ENCODE measurements around the gene UGP2. TPM values are rescaled to one million over a fixed set of nuclear protein-coding genes. Genes with fewer than 3 reads are reported as not detected.
A peak's percentile ranks its signal among the peaks of the same experiment; 100 is the strongest.
"Not testable (repeated sequence)": the region's sequence is repeated elsewhere in the genome, so short reads cannot be mapped to it uniquely, and the experiment has no call there.

The UGP2 gene
- total RNA-seq, 2 experiments from 2014 or later = 140 to 181 TPM

DNA sequence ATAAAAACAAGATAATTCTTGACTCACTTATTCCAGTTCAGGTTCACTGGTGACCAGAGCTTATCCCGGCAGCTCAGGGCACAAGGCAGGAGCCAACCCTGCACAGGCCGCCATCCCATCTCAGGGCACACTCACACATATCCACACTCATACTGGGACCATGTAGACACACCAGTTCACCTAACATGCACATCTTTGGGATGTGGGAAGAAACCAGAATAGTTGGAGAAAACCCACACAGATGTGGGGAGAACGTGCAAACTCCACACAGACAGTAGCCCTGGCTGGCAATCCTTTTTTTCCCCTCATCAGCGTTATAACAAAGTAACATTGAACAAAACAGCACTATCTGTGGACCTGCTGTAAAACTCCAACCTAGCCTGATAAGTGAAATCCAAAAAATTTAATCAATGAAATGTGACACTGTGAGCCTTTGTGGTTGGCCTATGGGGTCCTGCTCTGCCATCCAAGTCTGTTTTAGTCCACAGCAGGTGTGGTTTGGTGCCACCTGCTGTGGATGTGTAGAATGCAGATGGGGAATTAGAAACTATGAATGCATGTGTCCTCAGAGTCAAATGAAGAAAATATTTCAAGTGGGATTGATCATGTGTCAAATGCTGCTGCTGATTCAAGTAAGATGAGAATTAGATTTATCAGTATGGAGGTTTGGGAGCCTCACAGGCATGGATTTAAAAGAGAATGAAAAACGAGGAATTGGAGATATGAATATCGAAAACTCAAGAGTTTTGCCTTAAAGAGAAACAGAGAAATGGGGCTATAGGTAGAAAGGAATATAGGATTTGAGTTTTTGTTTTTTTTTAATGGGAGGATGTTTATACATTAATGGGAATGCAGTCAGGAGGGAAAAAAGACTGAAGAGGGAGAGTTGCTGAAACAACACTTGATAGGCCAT, 47.0 kb downstream of the UGP2 start:
- POLR2A ChIA-PET = no interaction called here
- DNase-seq = peak; percentile 50
- H3K36me3 Mint-ChIP-seq (ENCODE audit: low read depth) = peaks cover 63% of the 10 kb centered on the region
- CTCF ChIA-PET = no interaction called here
- H3K9me3 Mint-ChIP-seq = no peaks in the 10 kb centered on the region
- no peaks in the 10 kb centered on the region for H3K27me3 Mint-ChIP-seq
- peak overlapping the region; percentile 6 for H3K27ac Mint-ChIP-seq
- H3K4me3 Mint-ChIP-seq = no peak overlapping the region
- peaks cover 5% of the 10 kb centered on the region for H3K4me1 Mint-ChIP-seq

DNA sequence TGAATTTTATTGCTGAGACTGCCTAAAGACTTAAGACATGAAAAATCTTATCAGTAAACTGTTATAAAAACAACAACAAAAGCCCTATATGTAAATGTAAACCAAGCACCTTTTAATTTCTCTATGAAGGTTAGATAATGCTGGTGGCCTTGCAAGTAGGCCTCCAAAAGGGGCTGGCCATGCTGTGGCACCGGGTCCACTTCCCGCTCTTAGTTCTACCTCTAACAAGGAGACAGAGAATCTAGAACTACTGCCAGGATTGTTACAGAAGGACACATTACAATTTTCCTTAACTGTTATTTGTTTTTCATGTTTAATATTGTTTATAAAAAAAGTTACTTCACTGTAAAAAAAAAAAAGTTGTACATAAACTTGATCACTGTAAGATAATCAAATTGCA, 49.0 kb downstream of the UGP2 start:
- peaks cover 5% of the 10 kb centered on the region for H3K4me1 Mint-ChIP-seq
- POLR2A ChIA-PET = no interaction called here
- no peaks in the 10 kb centered on the region for H3K9me3 Mint-ChIP-seq
- CTCF ChIA-PET = interaction anchor here (0.9 to 1.0 kb wide), 2 partner anchors 8 to 27 kb away, joined by 3 read pairs; no protein-coding TSS in a partner anchor
- H3K4me3 Mint-ChIP-seq = no peak overlapping the region
- H3K27me3 Mint-ChIP-seq = no peaks in the 10 kb centered on the region
- H3K27ac Mint-ChIP-seq = peak overlapping the region; percentile 27
- H3K36me3 Mint-ChIP-seq (ENCODE audit: low read depth) = peaks cover 60% of the 10 kb centered on the region
- no peak for DNase-seq

DNA sequence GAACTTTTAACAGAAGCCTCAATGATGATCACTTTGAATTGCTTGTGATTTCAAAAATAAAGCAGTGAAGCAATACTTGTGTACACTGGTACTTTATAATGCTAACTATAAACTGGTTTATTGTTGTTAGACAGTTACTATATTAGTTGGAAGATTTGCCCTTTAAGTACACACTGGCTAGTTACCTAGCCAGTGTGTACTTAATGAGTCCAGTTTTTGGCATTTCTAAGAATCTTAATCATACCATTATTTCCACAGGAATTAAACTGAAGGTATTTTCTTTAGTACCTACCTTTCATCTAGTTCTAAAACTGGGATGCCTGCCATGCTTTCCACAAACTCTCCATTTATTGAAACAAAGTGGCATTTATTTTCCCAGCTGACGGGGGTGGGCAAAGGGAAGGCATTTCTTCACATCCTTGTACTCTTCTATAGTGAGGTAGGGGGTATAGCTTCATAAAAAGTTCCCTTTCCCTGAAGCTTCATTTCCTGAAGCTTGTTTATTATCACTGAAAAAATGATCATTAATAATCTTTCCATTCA, 49.9 kb downstream of the UGP2 start:
- Mint-ChIP-seq H3K36me3 (ENCODE audit: low read depth) (peaks cover 65% of the 10 kb centered on the region), H3K4me1 (peaks cover 5% of the 10 kb centered on the region), H3K27ac (no peak overlapping the region), H3K9me3 (no peaks in the 10 kb centered on the region), H3K27me3 (no peaks in the 10 kb centered on the region), H3K4me3 (no peak overlapping the region)
- no peak for DNase-seq
- POLR2A ChIA-PET = no interaction called here
- CTCF ChIA-PET = no interaction called here

DNA sequence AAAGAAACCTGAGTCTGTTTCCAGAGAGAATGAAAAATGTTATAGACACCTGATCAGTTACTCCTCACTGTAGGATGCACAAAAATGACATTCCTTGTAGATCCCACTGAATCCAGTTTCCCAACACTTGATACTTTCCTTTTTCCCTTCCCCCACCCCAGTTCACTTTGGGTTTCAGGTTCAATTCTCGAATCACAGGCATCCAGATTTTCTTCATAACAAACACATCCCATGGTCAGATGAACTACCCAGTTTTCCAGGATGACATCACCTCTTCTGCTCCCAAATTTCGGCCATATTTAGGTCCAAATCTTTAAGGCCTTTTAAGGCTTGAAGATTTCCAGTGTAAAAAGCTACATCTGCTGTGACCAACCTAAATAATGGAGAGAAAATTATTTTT, 51.5 kb downstream of the UGP2 start:
- Mint-ChIP-seq H3K4me1 (peaks cover 5% of the 10 kb centered on the region), H3K27me3 (no peaks in the 10 kb centered on the region), H3K4me3 (no peak overlapping the region), H3K27ac (no peak overlapping the region), H3K9me3 (no peaks in the 10 kb centered on the region), H3K36me3 (ENCODE audit: low read depth) (peaks cover 67% of the 10 kb centered on the region)
- CTCF ChIA-PET = interaction anchor here (1.4 kb wide), 1 partner anchor 32 kb away, joined by 4 read pairs; no protein-coding TSS in a partner anchor
- no peak for DNase-seq
- POLR2A ChIA-PET = no interaction called here

DNA sequence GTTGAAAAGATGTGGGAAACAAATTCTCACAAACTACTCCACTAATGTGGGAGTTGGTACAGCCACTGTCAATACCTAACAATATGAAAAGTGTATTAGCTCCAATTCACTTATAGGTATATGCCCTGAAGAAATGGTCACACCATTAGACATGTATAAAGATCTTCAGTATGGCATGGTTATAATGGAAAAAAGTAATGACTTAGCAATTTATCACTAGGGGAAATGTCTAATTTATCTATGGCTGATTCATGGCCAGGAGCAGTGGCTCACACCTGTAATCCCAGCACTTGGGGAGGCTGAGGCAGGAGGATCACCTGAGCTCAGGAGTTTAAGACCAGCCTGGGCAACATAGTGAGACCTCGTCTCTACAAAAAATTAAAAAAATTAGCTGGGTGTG, 52.5 kb downstream of the UGP2 start:
- no peak overlapping the region for H3K27ac Mint-ChIP-seq
- peaks cover 67% of the 10 kb centered on the region for H3K36me3 Mint-ChIP-seq (ENCODE audit: low read depth)

DNA sequence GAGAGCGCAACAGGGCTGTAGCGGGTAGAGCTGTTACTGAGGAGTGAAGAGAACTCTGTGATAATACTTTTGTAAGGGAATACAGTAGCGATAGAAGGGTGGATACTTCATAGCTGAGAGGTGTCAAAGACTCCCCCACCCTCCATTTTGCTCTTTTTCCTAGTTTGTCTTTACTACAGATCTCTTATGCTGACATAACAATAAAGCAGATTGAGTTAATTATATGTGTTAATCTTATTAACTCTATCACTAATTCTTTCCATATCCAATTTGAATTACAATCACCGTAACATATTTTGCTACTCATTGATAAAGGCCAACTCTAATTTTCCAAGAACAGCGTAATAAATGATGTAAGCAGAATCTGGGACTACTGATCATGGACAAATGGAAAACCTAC, 57.1 kb downstream of the UGP2 start:
- Mint-ChIP-seq H3K27ac (no peak overlapping the region), H3K4me1 (peaks cover 7% of the 10 kb centered on the region), H3K9me3 (peaks cover 20% of the 10 kb centered on the region), H3K36me3 (ENCODE audit: low read depth) (peaks cover 75% of the 10 kb centered on the region), H3K4me3 (no peak overlapping the region), H3K27me3 (no peaks in the 10 kb centered on the region)
- ChIA-PET CTCF (interaction anchor here (1.1 kb wide), 1 partner anchor 9 kb away, joined by 3 read pairs; no protein-coding TSS in a partner anchor), POLR2A (no interaction called here)
- no peak for DNase-seq

More for the DNA sequence above, 52.5 kb downstream of the UGP2 start:
- Mint-ChIP-seq H3K4me1 (no peaks in the 10 kb centered on the region), H3K4me3 (no peak overlapping the region), H3K9me3 (no peaks in the 10 kb centered on the region), H3K27me3 (no peaks in the 10 kb centered on the region)
- ChIA-PET POLR2A (no interaction called here), CTCF (interaction anchor here (0.9 to 1.4 kb wide), 2 partner anchors 21 to 33 kb away, joined by 3 read pairs; no protein-coding TSS in a partner anchor)
- DNase-seq = no peak

DNA sequence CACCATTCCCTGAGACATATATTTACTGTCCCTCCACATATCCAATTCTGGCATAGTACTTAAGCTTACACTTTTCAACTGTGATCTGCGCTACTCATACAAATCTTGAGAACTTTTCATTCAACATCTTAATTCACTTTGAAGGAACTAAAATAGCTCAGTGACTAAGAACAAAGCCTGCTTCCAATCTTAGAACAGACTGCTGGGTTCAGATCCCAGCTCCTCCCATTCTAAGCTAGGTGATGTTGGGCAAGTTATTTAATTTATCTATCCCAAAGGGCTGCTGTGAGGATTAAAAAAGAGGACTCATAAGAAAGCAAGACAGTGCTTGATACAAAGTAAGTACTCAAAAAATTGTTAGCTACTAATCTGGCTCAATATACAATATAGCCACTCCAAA, 57.9 kb downstream of the UGP2 start:
- ChIA-PET POLR2A (interaction anchor here (0.6 kb wide), 1 partner anchor 427 kb away, joined by 3 read pairs; no protein-coding TSS in a partner anchor), CTCF (interaction anchor here (0.9 to 1.1 kb wide), 3 partner anchors 10 to 37 kb away, joined by 3 read pairs; no protein-coding TSS in a partner anchor)
- Mint-ChIP-seq H3K27ac (no peak overlapping the region), H3K4me3 (no peak overlapping the region), H3K36me3 (ENCODE audit: low read depth) (peaks cover 75% of the 10 kb centered on the region), H3K9me3 (peaks cover 24% of the 10 kb centered on the region), H3K4me1 (peaks cover 9% of the 10 kb centered on the region), H3K27me3 (no peaks in the 10 kb centered on the region)
- DNase-seq = no peak

DNA sequence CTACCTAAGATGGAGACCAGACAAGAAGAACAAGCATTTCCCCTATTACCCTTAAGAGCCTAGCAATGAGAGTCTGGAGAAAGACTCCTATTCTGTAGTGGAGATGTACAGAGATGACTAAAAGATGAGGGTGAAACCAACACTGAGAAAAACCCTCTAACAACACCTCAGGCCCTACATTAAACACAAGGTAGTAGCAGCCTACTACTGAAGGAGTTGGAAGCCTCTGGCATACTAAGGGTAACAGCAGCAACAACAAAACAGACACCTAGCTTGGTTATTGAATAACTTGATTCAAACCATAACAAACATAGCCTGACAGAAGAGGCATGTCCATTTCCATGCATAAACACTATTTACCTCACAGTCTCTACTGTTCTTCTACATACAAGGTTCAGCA, 60.5 kb downstream of the UGP2 start:
- no peak for DNase-seq
- H3K36me3 Mint-ChIP-seq (ENCODE audit: low read depth) = peaks cover 80% of the 10 kb centered on the region
- peaks cover 9% of the 10 kb centered on the region for H3K4me1 Mint-ChIP-seq
- ChIA-PET POLR2A (no interaction called here), CTCF (no interaction called here)
- H3K9me3 Mint-ChIP-seq = peaks cover 42% of the 10 kb centered on the region
- H3K27ac Mint-ChIP-seq = no peak overlapping the region
- H3K4me3 Mint-ChIP-seq = no peak overlapping the region
- no peaks in the 10 kb centered on the region for H3K27me3 Mint-ChIP-seq

DNA sequence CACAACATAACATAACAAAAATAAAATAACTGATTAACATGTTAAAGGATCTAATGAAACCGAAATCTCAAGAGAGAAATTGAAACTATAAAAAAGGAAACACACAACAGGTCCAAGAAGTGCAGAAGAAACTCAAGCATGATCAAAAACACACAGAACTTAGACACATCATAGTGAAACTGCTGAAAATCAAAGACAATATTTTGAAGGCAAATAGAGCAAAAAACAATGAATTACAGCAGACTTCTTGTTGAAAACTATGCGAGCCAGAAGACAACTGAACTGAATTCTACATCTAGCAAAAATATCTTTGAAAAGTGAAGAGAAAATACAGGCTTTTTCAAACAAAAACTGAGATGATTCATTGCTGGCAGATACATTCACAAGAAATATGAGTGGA, 61.3 kb downstream of the UGP2 start:
- Mint-ChIP-seq H3K4me1 (peaks cover 9% of the 10 kb centered on the region), H3K9me3 (peaks cover 42% of the 10 kb centered on the region), H3K27ac (no peak overlapping the region), H3K36me3 (ENCODE audit: low read depth) (peaks cover 82% of the 10 kb centered on the region), H3K27me3 (no peaks in the 10 kb centered on the region), H3K4me3 (no peak overlapping the region)
- no peak for DNase-seq
- CTCF ChIA-PET = no interaction called here
- POLR2A ChIA-PET = no interaction called here

DNA sequence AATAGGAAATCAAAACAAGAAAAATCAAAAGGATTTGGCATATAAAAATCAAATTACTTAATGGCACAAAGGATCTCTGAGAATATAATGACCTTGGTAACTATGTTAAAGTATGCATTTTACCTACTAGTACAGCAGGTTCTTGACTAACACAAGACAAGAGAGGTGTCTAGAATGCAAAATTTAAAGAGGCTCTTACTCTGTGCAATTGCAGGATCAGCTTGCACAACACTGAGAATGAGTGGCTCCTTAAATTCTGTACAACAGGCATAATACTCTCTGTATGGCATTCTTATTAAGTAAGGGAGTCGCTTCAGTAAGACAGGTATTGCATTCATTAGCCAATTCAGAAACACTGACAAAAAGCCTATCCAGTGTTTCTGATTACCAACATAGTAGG, 72.6 kb downstream of the UGP2 start:
- POLR2A ChIA-PET = no interaction called here
- no peak overlapping the region for H3K4me3 Mint-ChIP-seq
- no peaks in the 10 kb centered on the region for H3K9me3 Mint-ChIP-seq
- no peaks in the 10 kb centered on the region for H3K27me3 Mint-ChIP-seq
- DNase-seq = no peak
- no peak overlapping the region for H3K27ac Mint-ChIP-seq
- H3K4me1 Mint-ChIP-seq = no peaks in the 10 kb centered on the region
- peaks cover 55% of the 10 kb centered on the region for H3K36me3 Mint-ChIP-seq (ENCODE audit: low read depth)
- CTCF ChIA-PET = interaction anchor here (0.7 kb wide), 1 partner anchor 261 kb away, joined by 3 read pairs; no protein-coding TSS in a partner anchor

DNA sequence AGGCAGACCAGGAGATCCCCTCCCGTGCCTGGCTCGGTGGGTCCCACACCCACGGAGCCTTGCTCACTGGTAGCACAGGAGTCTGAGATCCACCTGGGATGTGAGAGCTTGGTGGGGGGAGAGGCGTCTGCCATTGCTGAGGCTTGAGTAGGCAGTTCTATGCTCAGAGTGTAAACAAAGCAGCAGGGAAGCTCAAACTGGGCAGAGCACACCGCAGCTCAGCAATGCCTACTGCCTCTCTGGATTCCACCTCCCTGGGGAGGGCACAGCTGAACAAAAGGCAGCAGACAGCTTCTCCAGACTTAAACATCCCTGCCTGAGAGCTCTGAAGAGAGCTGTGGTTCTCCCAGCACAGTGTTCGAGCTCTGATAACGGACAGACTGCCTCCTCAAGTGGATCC, 85.1 kb downstream of the UGP2 start:
- CTCF ChIA-PET = interaction anchor here (1.1 to 1.3 kb wide), 3 partner anchors 9 to 31 kb away, joined by 3 to 5 read pairs (median 4); no protein-coding TSS in a partner anchor
- H3K4me3 Mint-ChIP-seq = no peak overlapping the region
- no peak for DNase-seq
- peaks cover 2% of the 10 kb centered on the region for H3K9me3 Mint-ChIP-seq
- H3K27ac Mint-ChIP-seq = no peak overlapping the region
- H3K36me3 Mint-ChIP-seq (ENCODE audit: low read depth) = peaks cover 74% of the 10 kb centered on the region
- no peaks in the 10 kb centered on the region for H3K4me1 Mint-ChIP-seq
- no peaks in the 10 kb centered on the region for H3K27me3 Mint-ChIP-seq
- POLR2A ChIA-PET = no interaction called here

DNA sequence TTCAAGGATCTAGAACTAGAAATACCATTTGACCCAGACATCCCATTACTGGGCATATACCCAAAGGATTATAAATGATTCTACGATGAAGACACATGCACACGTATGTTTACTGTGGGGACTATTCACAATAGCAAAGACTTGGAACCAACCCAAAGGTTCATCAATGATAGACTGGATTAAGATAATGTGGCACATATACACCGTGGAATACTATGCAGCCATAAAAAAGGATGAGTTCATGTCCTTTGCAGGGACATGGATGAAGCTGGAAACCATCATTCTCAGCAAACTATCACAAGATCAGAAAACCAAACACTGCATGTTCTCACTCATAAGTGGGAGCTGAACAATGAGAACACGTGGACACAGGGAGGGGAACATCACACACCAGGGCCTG, 90.4 kb downstream of the UGP2 start:
- peaks cover 80% of the 10 kb centered on the region for H3K36me3 Mint-ChIP-seq (ENCODE audit: low read depth)
- H3K4me3 Mint-ChIP-seq, POLR2A ChIA-PET, H3K4me1 Mint-ChIP-seq, H3K27me3 Mint-ChIP-seq, H3K9me3 Mint-ChIP-seq, DNase-seq, CTCF ChIA-PET, H3K27ac Mint-ChIP-seq: not testable (repeated sequence)

Measured in activated CD4-positive, alpha-beta T cell treated with anti-CD3 and anti-CD28 coated beads, Interleukin-2, amount 10 ng/mL, durations not matched to agents 7 days and 5 days (primary cell).